SK-N-SH treated with all-trans-retinoic acid at 6 μM for 48 hours (cell line): ENCODE data around the gene ZC3H13.

ENCODE experiments used
- ATAC-seq: fragments of 200-7000 bp; cut with Tn5 transposase; 3 replicates; pipeline ENCODE4 v1.9.1; 2020; ENCODE audit warnings: mild to moderate bottlenecking, moderate library complexity
- ARNTL ChIP-seq: fragments of 450-650 bp; formaldehyde crosslinking; IDR thresholded peaks from 2 replicates; pipeline ENCODE4 v1.5.0; 2020; ENCODE audit warnings: low read depth, mild to moderate bottlenecking, moderate library complexity, borderline replicate concordance
- BACH2 ChIP-seq: fragments of 250-450 bp; sonication (Bioruptor Pico); IDR thresholded peaks from 2 replicates; pipeline ENCODE4 v1.9.0; 2021; ENCODE audit warnings: mild to moderate bottlenecking, borderline replicate concordance
- CSDC2 ChIP-seq: fragments of 250-450 bp; sonication (Bioruptor Pico); IDR thresholded peaks from 2 replicates; pipeline ENCODE4 v1.5.0; 2020; ENCODE audit warnings: mild to moderate bottlenecking, moderate library complexity
- GLIS3 ChIP-seq: fragments of 250-450 bp; sonication (Bioruptor Pico); IDR thresholded peaks from 2 replicates; pipeline ENCODE4 v1.5.0; 2020; ENCODE audit warnings: mild to moderate bottlenecking, moderate library complexity
- ISL1 ChIP-seq: fragments of 250-450 bp; sonication (Bioruptor Pico); IDR thresholded peaks from 2 replicates; pipeline ENCODE4 v2.1.2; 2022; ENCODE audit warnings: mild to moderate bottlenecking, moderate library complexity
- OSR1 ChIP-seq: fragments of 250-450 bp; sonication (Bioruptor Pico); IDR thresholded peaks from 2 replicates; pipeline ENCODE4 v1.8.0; 2022; ENCODE audit warnings: moderate library complexity, mild to moderate bottlenecking, inconsistent platforms
- PATZ1 ChIP-seq: fragments of 250-450 bp; sonication (Bioruptor Pico); IDR thresholded peaks from 2 replicates; pipeline ENCODE4 v1.8.0; 2020; ENCODE audit warnings: mild to moderate bottlenecking, moderate library complexity, borderline replicate concordance
- POU6F1 ChIP-seq: fragments of 250-450 bp; sonication (Bioruptor Pico); IDR thresholded peaks from 2 replicates; pipeline ENCODE4 v1.8.0; 2021; ENCODE audit warnings: low read depth, mild to moderate bottlenecking, moderate library complexity, borderline replicate concordance
- PPARA ChIP-seq: fragments of 250-450 bp; sonication (Bioruptor Pico); IDR thresholded peaks from 2 replicates; pipeline ENCODE4 v1.5.0; 2020; ENCODE audit warnings: mild to moderate bottlenecking, borderline replicate concordance
- SNAI2 ChIP-seq: fragments of 250-450 bp; sonication (Bioruptor Pico); IDR thresholded peaks from 2 replicates; pipeline ENCODE4 v1.5.0; 2020; ENCODE audit warnings: mild to moderate bottlenecking, moderate library complexity
- TCF4 ChIP-seq: fragments of 250-450 bp; sonication (Bioruptor Pico); IDR thresholded peaks from 2 replicates; pipeline ENCODE4 v1.8.0; 2021; ENCODE audit warnings: mild to moderate bottlenecking, moderate library complexity, borderline replicate concordance
- TOX ChIP-seq: fragments of 250-450 bp; sonication (Bioruptor Pico); IDR thresholded peaks from 2 replicates; pipeline ENCODE4 v1.8.0; 2021; ENCODE audit warnings: mild to moderate bottlenecking, moderate library complexity, borderline replicate concordance
- TSHZ2 ChIP-seq: fragments of 250-450 bp; sonication (Bioruptor Pico); IDR thresholded peaks from 2 replicates; pipeline ENCODE4 v1.5.0; 2020; ENCODE audit warnings: mild to moderate bottlenecking, moderate library complexity
- ZC3H10 ChIP-seq: fragments of 250-450 bp; sonication (Bioruptor Pico); IDR thresholded peaks from 2 replicates; pipeline ENCODE4 v1.5.1; 2021; ENCODE audit warnings: mild to moderate bottlenecking, moderate library complexity
- ZFP3 ChIP-seq: fragments of 250-450 bp; sonication (Bioruptor Pico); IDR thresholded peaks from 2 replicates; pipeline ENCODE4 v1.5.0; 2020; ENCODE audit warnings: mild to moderate bottlenecking, moderate library complexity
- ZFP30 ChIP-seq: fragments of 450-650 bp; formaldehyde crosslinking; IDR thresholded peaks from 2 replicates; pipeline ENCODE4 v1.5.0; 2022; ENCODE audit warnings: mild to moderate bottlenecking, moderate library complexity
- ZNF565 ChIP-seq: fragments of 450-650 bp; formaldehyde crosslinking; conservative IDR thresholded peaks from 2 replicates; pipeline ENCODE4 v1.5.0; 2020; ENCODE audit warnings: low read depth, mild to moderate bottlenecking, moderate library complexity
- ZNF70 ChIP-seq: fragments of 450-650 bp; formaldehyde crosslinking; IDR thresholded peaks from 2 replicates; pipeline ENCODE4 v1.5.0; 2020; ENCODE audit warnings: mild to moderate bottlenecking, moderate library complexity
- ZNF8 ChIP-seq: fragments of 450-650 bp; formaldehyde crosslinking; IDR thresholded peaks from 2 replicates; pipeline ENCODE4 v1.5.0; 2020; ENCODE audit warnings: mild to moderate bottlenecking, moderate library complexity

The ZC3H13 gene

GRCh38 chr13:45995245-45995644 lies 57.3 kb downstream of the ZC3H13 start:
- no peak for TF ChIP-seq PATZ1 (CRISPR knock-in tag)
- TF ChIP-seq ZNF70 (CRISPR knock-in tag): no peak
- TF ChIP-seq CSDC2 (CRISPR knock-in tag): no peak
- no peak for TF ChIP-seq ZNF565 (CRISPR knock-in tag)
- TF ChIP-seq GLIS3 (CRISPR knock-in tag): no peak
- TF ChIP-seq BACH2 (CRISPR knock-in tag): no peak
- no peak for TF ChIP-seq SNAI2 (CRISPR knock-in tag)
- TF ChIP-seq ZFP30 (CRISPR knock-in tag): no peak
- no peak for TF ChIP-seq ZFP3 (CRISPR knock-in tag)
- TF ChIP-seq POU6F1 (CRISPR knock-in tag): no peak
- TF ChIP-seq TCF4 (CRISPR knock-in tag): no peak
- no peak for TF ChIP-seq OSR1
- no peak for TF ChIP-seq ISL1
- TF ChIP-seq PPARA (CRISPR knock-in tag): no peak
- TF ChIP-seq TOX (CRISPR knock-in tag): no peak
- no peak for TF ChIP-seq ARNTL (CRISPR knock-in tag)
- no peak for ATAC-seq

- no peak for ATAC-seq
Observed at GRCh38 chr13:45994752-45995151, 57.8 kb downstream of the ZC3H13 start.

GRCh38 chr13:45989607-45990006 lies 62.9 kb downstream of the ZC3H13 start:
- no peak for ATAC-seq
- no peak for TF ChIP-seq ZC3H10 (CRISPR knock-in tag)
- TF ChIP-seq PPARA (CRISPR knock-in tag): no peak
- no peak for TF ChIP-seq ZFP30 (CRISPR knock-in tag)
- no peak for TF ChIP-seq ISL1
- no peak for TF ChIP-seq BACH2 (CRISPR knock-in tag)
- TF ChIP-seq ZNF8 (CRISPR knock-in tag): no peak
- no peak for TF ChIP-seq POU6F1 (CRISPR knock-in tag)
- TF ChIP-seq TOX (CRISPR knock-in tag): no peak
- no peak for TF ChIP-seq TSHZ2 (CRISPR knock-in tag)
- TF ChIP-seq CSDC2 (CRISPR knock-in tag): no peak
- TF ChIP-seq ZNF70 (CRISPR knock-in tag): no peak
- TF ChIP-seq TCF4 (CRISPR knock-in tag): no peak
- TF ChIP-seq PATZ1 (CRISPR knock-in tag): no peak

More at GRCh38 chr13:45994752-45995151, 57.8 kb downstream of the ZC3H13 start:
- no peak for TF ChIP-seq TCF4 (CRISPR knock-in tag)
- TF ChIP-seq ISL1: no peak
- TF ChIP-seq TSHZ2 (CRISPR knock-in tag): no peak
- no peak for TF ChIP-seq ZNF8 (CRISPR knock-in tag)
- no peak for TF ChIP-seq ZNF70 (CRISPR knock-in tag)
- TF ChIP-seq BACH2 (CRISPR knock-in tag): no peak
- no peak for TF ChIP-seq PPARA (CRISPR knock-in tag)
- no peak for TF ChIP-seq ZC3H10 (CRISPR knock-in tag)
- no peak for TF ChIP-seq OSR1
- TF ChIP-seq, all 23 proteins: peak for 0
